Suprapubic skin (tissue), 4 donors: ENCODE measurements around the gene POLR2M.

Experiments used
- EP300 ChIP-seq: sonication (generic); formaldehyde crosslinking; IDR thresholded peaks from one replicate; pipeline ENCODE4 v1.6.1; 2017; ENCODE audit warnings: antibody characterized with exemption
- POLR2AphosphoS5 ChIP-seq, 3 donors: sonication (generic); formaldehyde crosslinking; IDR thresholded peaks; one replicate each; pipeline ENCODE4 v1.6.1; 2017; ENCODE audit warnings: antibody characterized with exemption in 3 of 3
- TF ChIP-seq, protein P1 (sequence below), 2 donors: fragments of 200-600 bp in 1 of 2; fragments of 450-650 bp in 1 of 2; sonication (generic) in 1 of 2; IDR thresholded peaks; one replicate each; pipeline ENCODE4 v1.5.1; 2016 to 2019; ENCODE audit warnings: antibody characterized with exemption in 2 of 2, mild to moderate bottlenecking in 1 of 2, moderate library complexity in 1 of 2

DNA sequence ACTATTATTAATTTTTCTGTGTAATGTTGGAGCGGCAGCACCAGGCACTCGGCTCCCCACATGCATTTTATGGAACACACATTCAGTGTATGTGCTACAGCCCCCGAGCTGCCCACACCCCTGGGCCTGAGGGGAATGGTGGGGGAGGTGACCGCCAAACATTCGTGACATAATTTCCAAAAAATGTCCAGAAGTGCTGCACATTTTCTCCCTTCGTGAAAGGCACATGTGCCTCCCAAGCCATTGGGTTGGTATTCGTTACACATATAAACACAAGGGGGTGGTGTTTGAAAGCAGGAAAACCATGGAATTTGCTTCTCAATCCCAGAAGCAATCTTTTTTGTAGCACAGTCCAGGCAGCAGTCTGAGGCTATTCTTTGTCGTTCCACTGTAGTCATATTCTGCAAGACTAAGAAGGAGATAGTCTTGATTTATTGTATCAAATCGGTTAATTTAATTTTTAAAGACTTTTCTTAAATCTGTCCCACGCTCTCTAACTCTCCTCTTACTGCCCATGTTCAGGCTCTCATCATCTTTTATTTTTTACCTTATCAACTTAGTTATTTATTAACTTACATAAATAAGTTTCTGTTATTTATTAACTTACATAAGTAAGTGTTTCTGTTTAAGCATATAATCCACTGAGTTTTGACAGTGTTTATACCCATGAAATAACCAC, 39.2 kb upstream of the POLR2M start:
- TF ChIP-seq, protein P1, sequence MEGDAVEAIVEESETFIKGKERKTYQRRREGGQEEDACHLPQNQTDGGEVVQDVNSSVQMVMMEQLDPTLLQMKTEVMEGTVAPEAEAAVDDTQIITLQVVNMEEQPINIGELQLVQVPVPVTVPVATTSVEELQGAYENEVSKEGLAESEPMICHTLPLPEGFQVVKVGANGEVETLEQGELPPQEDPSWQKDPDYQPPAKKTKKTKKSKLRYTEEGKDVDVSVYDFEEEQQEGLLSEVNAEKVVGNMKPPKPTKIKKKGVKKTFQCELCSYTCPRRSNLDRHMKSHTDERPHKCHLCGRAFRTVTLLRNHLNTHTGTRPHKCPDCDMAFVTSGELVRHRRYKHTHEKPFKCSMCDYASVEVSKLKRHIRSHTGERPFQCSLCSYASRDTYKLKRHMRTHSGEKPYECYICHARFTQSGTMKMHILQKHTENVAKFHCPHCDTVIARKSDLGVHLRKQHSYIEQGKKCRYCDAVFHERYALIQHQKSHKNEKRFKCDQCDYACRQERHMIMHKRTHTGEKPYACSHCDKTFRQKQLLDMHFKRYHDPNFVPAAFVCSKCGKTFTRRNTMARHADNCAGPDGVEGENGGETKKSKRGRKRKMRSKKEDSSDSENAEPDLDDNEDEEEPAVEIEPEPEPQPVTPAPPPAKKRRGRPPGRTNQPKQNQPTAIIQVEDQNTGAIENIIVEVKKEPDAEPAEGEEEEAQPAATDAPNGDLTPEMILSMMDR (IDR thresholded peaks at IDR 0.05): peak in 1 of 2 donors; percentile 19
- TF ChIP-seq POLR2AphosphoS5 (IDR thresholded peaks at IDR 0.05) (no peak), EP300 (no peak)
